ENCODE data around the gene UGT1A8.

DNA sequence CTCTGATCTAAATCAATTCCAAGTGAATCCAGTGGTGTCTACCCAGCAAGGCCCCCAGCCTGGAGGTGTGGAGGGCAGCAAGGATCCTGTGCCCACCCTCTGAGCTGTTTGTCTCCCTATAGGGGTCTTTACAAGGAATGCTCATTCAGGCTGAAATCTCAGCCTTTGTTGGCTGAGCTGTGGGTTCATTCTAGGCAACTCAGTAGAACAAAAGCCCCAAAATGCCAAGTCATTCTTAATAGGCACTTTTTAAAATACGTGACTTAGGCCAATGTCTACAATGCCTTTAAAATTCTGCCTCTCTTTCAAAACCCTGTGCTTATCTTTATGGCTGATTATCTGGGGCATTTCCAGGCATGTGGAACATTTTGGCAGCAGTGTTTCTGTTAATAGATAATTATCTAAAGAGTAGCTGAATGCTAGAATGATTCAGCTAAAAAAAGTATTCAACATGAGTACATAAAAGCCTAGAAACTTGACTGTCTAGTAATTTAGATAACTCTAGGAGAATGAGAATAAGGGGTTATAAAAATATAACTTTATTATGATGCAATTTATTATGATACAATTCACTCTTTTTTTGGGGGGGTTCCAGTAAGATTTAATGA lies 82.7 kb downstream of the UGT1A8 start:
- TF ChIP-seq RARB (CRISPR knock-in tag; IDR thresholded peaks at IDR 0.05) (peak; percentile 14; the same call in 1 of the 2 replicates), MAZ (IDR thresholded peaks at IDR 0.05; ENCODE audit: borderline replicate concordance, low read depth, low read length) (no peak), POLR2A (IDR thresholded peaks at IDR 0.05; ENCODE audit: low read length) (no peak), NPAS2 (CRISPR knock-in tag; IDR thresholded peaks at IDR 0.05; ENCODE audit: borderline replicate concordance) (peak; percentile 44; the same call in 1 of the 2 replicates), EP300 (IDR thresholded peaks at IDR 0.05) (peak; percentile 100), CHD4 (IDR thresholded peaks at IDR 0.05; ENCODE audit: borderline replicate concordance) (no peak), MAFK (IDR thresholded peaks at IDR 0.05; ENCODE audit: partially characterized antibody) (peak; percentile 100)
- TF ChIP-seq, protein P1, sequence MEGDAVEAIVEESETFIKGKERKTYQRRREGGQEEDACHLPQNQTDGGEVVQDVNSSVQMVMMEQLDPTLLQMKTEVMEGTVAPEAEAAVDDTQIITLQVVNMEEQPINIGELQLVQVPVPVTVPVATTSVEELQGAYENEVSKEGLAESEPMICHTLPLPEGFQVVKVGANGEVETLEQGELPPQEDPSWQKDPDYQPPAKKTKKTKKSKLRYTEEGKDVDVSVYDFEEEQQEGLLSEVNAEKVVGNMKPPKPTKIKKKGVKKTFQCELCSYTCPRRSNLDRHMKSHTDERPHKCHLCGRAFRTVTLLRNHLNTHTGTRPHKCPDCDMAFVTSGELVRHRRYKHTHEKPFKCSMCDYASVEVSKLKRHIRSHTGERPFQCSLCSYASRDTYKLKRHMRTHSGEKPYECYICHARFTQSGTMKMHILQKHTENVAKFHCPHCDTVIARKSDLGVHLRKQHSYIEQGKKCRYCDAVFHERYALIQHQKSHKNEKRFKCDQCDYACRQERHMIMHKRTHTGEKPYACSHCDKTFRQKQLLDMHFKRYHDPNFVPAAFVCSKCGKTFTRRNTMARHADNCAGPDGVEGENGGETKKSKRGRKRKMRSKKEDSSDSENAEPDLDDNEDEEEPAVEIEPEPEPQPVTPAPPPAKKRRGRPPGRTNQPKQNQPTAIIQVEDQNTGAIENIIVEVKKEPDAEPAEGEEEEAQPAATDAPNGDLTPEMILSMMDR (IDR thresholded peaks at IDR 0.05) = no peak
- TF ChIP-seq, protein P2, sequence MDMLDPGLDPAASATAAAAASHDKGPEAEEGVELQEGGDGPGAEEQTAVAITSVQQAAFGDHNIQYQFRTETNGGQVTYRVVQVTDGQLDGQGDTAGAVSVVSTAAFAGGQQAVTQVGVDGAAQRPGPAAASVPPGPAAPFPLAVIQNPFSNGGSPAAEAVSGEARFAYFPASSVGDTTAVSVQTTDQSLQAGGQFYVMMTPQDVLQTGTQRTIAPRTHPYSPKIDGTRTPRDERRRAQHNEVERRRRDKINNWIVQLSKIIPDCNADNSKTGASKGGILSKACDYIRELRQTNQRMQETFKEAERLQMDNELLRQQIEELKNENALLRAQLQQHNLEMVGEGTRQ (IDR thresholded peaks at IDR 0.05) = no peak
- TF ChIP-seq, protein P3, sequence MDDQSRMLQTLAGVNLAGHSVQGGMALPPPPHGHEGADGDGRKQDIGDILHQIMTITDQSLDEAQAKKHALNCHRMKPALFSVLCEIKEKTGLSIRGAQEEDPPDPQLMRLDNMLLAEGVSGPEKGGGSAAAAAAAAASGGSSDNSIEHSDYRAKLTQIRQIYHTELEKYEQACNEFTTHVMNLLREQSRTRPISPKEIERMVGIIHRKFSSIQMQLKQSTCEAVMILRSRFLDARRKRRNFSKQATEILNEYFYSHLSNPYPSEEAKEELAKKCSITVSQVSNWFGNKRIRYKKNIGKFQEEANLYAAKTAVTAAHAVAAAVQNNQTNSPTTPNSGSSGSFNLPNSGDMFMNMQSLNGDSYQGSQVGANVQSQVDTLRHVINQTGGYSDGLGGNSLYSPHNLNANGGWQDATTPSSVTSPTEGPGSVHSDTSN (IDR thresholded peaks at IDR 0.05) = peak; percentile 65; the same call in 1 of the 2 replicates

All from A549 (cell line).